H1 (cell line): Measurements from ENCODE around the gene MYLK4. TPM values are rescaled to one million over a fixed set of nuclear protein-coding genes. Genes with fewer than 3 reads are reported as not detected.
"Not testable (repeated sequence)": the region's sequence is repeated elsewhere in the genome, so short reads cannot be mapped to it uniquely, and the experiment has no call there.

Experiments
- CTCF ChIA-PET: fragments of 300-600 bp; sonication (Branson Sonifier 250); formaldehyde crosslinking; loops from one replicate; lab custom pipeline; 2021; ENCODE audit not compliant: partially characterized antibody; lab: Charles Lee
- POLR2A ChIA-PET: fragments of 300-600 bp; sonication (Branson Sonifier 250); formaldehyde crosslinking; loops from one replicate; lab custom pipeline; 2021; ENCODE audit warnings: inconsistent platforms; ENCODE audit not compliant: partially characterized antibody; lab: Charles Lee
- DNase-seq, 2 experiments: peaks; one replicate each; pipeline versions ENCODE4 v3.0.0 to v3.0.0-alpha.2; 2010 to 2022; ENCODE audit warnings: low spot score in 2 of 2, low read depth in 1 of 2, mixed read lengths in 1 of 2
- FAIRE-seq: peaks from 2 replicates; lab custom pipeline; 2011; peaks lifted over from hg19 to GRCh38; lab: Jason Lieb, UNC
- H2AFZ ChIP-seq: 2 replicates; pipeline ENCODE4 v1.8.1; 2012; ENCODE audit warnings: low read length, inconsistent platforms
- H2AK5ac ChIP-seq: 2 replicates; pipeline ENCODE4 v1.6.1; 2013; ENCODE audit warnings: low read depth, low read length
- H2BK120ac ChIP-seq: replicated peaks from 2 replicates; pipeline ENCODE3; 2013; ENCODE audit warnings: low read depth, low read length, inconsistent platforms
- H2BK12ac ChIP-seq: 2 replicates; pipeline ENCODE4 v1.6.1; 2013; ENCODE audit warnings: low read depth, low read length
- H2BK15ac ChIP-seq: 2 replicates; pipeline ENCODE4 v1.6.1; 2013; ENCODE audit warnings: low read length
- H2BK20ac ChIP-seq: 2 replicates; pipeline ENCODE4 v1.6.1; 2013; ENCODE audit warnings: low read length
- H2BK5ac ChIP-seq: 2 replicates; pipeline ENCODE4 v1.6.1; 2013; ENCODE audit warnings: low read depth, low read length
- H3K14ac ChIP-seq: 2 replicates; pipeline ENCODE4 v1.6.1; 2013; ENCODE audit warnings: inconsistent platforms; ENCODE audit not compliant: insufficient read length
- H3K18ac ChIP-seq: 2 replicates; pipeline ENCODE4 v1.6.1; 2013; ENCODE audit warnings: low read length; ENCODE audit errors: extremely low read depth
- H3K23ac ChIP-seq: 2 replicates; pipeline ENCODE4 v1.6.1; 2013; ENCODE audit warnings: inconsistent platforms; ENCODE audit not compliant: insufficient read length
- H3K23me2 ChIP-seq: 2 replicates; pipeline ENCODE4 v1.6.1; 2013; ENCODE audit warnings: low read depth, low read length
- H3K27ac ChIP-seq: 2 replicates; pipeline ENCODE4 v1.6.1; 2011; ENCODE audit warnings: low read depth, low read length, inconsistent platforms
- H3K27me3 ChIP-seq, 4 experiments: replicated peaks in 1 of 4; 1 replicate in 1 of 4; 2 replicates in 3 of 4; pipeline versions ENCODE4 v1.6.1 to v1.8.1; 2011 to 2013; ENCODE audit warnings: low read length in 3 of 4, mild to moderate bottlenecking in 3 of 4, inconsistent platforms in 2 of 4, mixed read lengths in 2 of 4, moderate library complexity in 1 of 4; ENCODE audit not compliant: control insufficient read depth in 3 of 4, insufficient read depth in 3 of 4; ENCODE audit errors: extremely low read depth in 1 of 4
- H3K36me3 ChIP-seq, 4 experiments: 2 replicates each; pipeline versions ENCODE4 v1.6.1 to v1.8.1; 2011 to 2013; ENCODE audit warnings: mild to moderate bottlenecking in 4 of 4, low read length in 3 of 4, moderate library complexity in 2 of 4, control low read depth in 1 of 4, inconsistent platforms in 1 of 4; ENCODE audit not compliant: insufficient read depth in 4 of 4, control insufficient read depth in 2 of 4
- H3K4ac ChIP-seq: replicated peaks from 2 replicates; pipeline ENCODE3; 2013; ENCODE audit warnings: low read length, low read depth, mixed read lengths, inconsistent platforms; ENCODE audit not compliant: insufficient read length
- H3K4me1 ChIP-seq, 4 experiments: replicated peaks in 1 of 4; 1 replicate in 1 of 4; 2 replicates in 3 of 4; pipeline versions ENCODE4 v1.6.1 to v1.8.1; 2011 to 2013; ENCODE audit warnings: low read length in 3 of 4, inconsistent platforms in 2 of 4, mixed read lengths in 1 of 4; ENCODE audit not compliant: insufficient read depth in 4 of 4, control insufficient read depth in 3 of 4
- H3K4me2 ChIP-seq, 2 experiments: 2 replicates each; pipeline versions ENCODE4 v1.6.1 to v1.8.1; 2011 to 2013; ENCODE audit warnings: low read depth in 2 of 2, low read length in 2 of 2, control low read depth in 1 of 2, inconsistent platforms in 1 of 2, mild to moderate bottlenecking in 1 of 2; ENCODE audit not compliant: insufficient read depth in 1 of 2
- H3K4me3 ChIP-seq, 4 experiments: fragments of 200-600, 300-600 bp in 1 of 4; sonication (generic), shearing (Covaris generic), sonication (Bioruptor Twin) in 1 of 4; 2 replicates each; pipeline versions ENCODE4 v1.5.1 to v1.8.1; 2011 to 2016; ENCODE audit warnings: low read length in 4 of 4, low read depth in 3 of 4, control low read depth in 2 of 4, inconsistent platforms in 2 of 4, mild to moderate bottlenecking in 2 of 4, mixed read lengths in 1 of 4, moderate library complexity in 1 of 4; ENCODE audit not compliant: insufficient read depth in 2 of 4; ENCODE audit errors: extremely low read depth in 1 of 4
- H3K56ac ChIP-seq: replicated peaks from 2 replicates; pipeline ENCODE3; 2013; ENCODE audit warnings: low read depth, mild to moderate bottlenecking, mixed read lengths, low read length, inconsistent platforms; ENCODE audit not compliant: insufficient read length
- H3K79me1 ChIP-seq: 2 replicates; pipeline ENCODE4 v1.6.1; 2013; ENCODE audit warnings: low read depth, low read length, control low read depth
- H3K79me2 ChIP-seq, 2 experiments: 2 replicates each; pipeline versions ENCODE4 v1.6.1 to v1.8.1; 2012 to 2013; ENCODE audit warnings: low read length in 2 of 2, mild to moderate bottlenecking in 2 of 2, inconsistent platforms in 1 of 2; ENCODE audit not compliant: insufficient read depth in 2 of 2, control insufficient read depth in 1 of 2
- H3K9ac ChIP-seq, 4 experiments: replicated peaks in 1 of 4; 1 replicate in 1 of 4; 2 replicates in 3 of 4; pipeline versions ENCODE4 v1.6.1 to v1.8.1; 2011 to 2013; ENCODE audit warnings: low read depth in 3 of 4, low read length in 3 of 4, control low read depth in 2 of 4, mild to moderate bottlenecking in 2 of 4, moderate library complexity in 2 of 4, inconsistent platforms in 1 of 4; ENCODE audit errors: extremely low read depth in 1 of 4
- H3K9me3 ChIP-seq, 2 experiments: 2 replicates each; pipeline versions ENCODE4 v1.6.1 to v1.8.1; 2012 to 2013; ENCODE audit warnings: mild to moderate bottlenecking in 2 of 2, moderate library complexity in 2 of 2, control low read depth in 1 of 2, inconsistent platforms in 1 of 2, low read depth in 1 of 2, low read length in 1 of 2, mixed read lengths in 1 of 2; ENCODE audit not compliant: insufficient read depth in 2 of 2
- H4K20me1 ChIP-seq, 2 experiments: replicated peaks in 1 of 2; 2 replicates each; pipeline versions ENCODE3 to v1.8.1; 2011 to 2013; ENCODE audit warnings: inconsistent platforms in 2 of 2, low read length in 2 of 2, mild to moderate bottlenecking in 1 of 2; ENCODE audit not compliant: insufficient read depth in 2 of 2, control insufficient read depth in 1 of 2
- H4K5ac ChIP-seq: 2 replicates; pipeline ENCODE4 v1.6.1; 2013; ENCODE audit warnings: low read length, low read depth, mixed read lengths, inconsistent platforms; ENCODE audit not compliant: insufficient read length
- H4K8ac ChIP-seq: 2 replicates; pipeline ENCODE4 v1.8.0; 2013; ENCODE audit warnings: mild to moderate bottlenecking, moderate library complexity, low read length, inconsistent platforms; ENCODE audit not compliant: insufficient read depth; ENCODE audit errors: extremely low read depth
- H4K91ac ChIP-seq: replicated peaks from 2 replicates; pipeline ENCODE3; 2013; ENCODE audit warnings: low read length, mixed read lengths, inconsistent platforms; ENCODE audit not compliant: insufficient read length
- WGBS, 2 experiments: shearing (Covaris generic) in 1 of 2; methylation state at CpG; one replicate each; pipeline versions ENCODE4 v1.1.6 to v1.1.7; 2013 to 2015; ENCODE audit warnings: low lambda C conversion rate in 2 of 2, mixed read lengths in 2 of 2, inconsistent platforms in 1 of 2, low coverage in 1 of 2, missing lambda C conversion rate in 1 of 2; ENCODE audit not compliant: insufficient replicate concordance in 2 of 2, insufficient coverage in 1 of 2, insufficient read length in 1 of 2; ENCODE audit errors: extremely low coverage in 1 of 2, missing lambda C conversion rate in 1 of 2; 5-methylcytosine and 5-hydroxymethylcytosine counted together
- polyA plus RNA-seq, 7 experiments: library from polyadenylated mRNA; depleted of rRNA in 3 of 7; stranded (reverse) in 5 of 7; unstranded in 2 of 7; fragments of >200 nt in 5 of 7; fragments of 200-250 nt in 2 of 7; gene quantifications; 1 replicate in 5 of 7; 2 replicates in 1 of 7; 4 replicates in 1 of 7; pipeline versions ENCODE4 v1.2.1 to v1.2.3, GENCODE V29; 2011 to 2013; ENCODE audit warnings: missing spikeins in 2 of 7, mixed read lengths in 2 of 7
- total RNA-seq: library from RNA; stranded (reverse); fragmentation: NEBNext Ultra II Directional; extraction: Animal tissue kit (Norgen Biotek cat#: 25700); gene quantifications from 2 replicates; pipeline ENCODE4 v1.2.1, GENCODE V29; 2021

MYLK4 gene
- total and polyA plus RNA-seq, 2 of the 8 experiments (the other 6 are each of a cell fraction or from before 2014, with no cell fraction given): 0.11 to 0.17 TPM

GRCh38 chr6:2762868-2763267 lies 12.1 kb upstream of the MYLK4 start:
- H3K56ac ChIP-seq, H4K8ac ChIP-seq, H3K4me3 ChIP-seq, H2BK12ac ChIP-seq, H3K4me2 ChIP-seq, DNase-seq, H3K36me3 ChIP-seq, H3K27ac ChIP-seq, H2BK5ac ChIP-seq, H3K27me3 ChIP-seq, H2BK120ac ChIP-seq, H3K23ac ChIP-seq, H2BK20ac ChIP-seq, H3K14ac ChIP-seq, H3K18ac ChIP-seq, H4K91ac ChIP-seq, H3K9ac ChIP-seq, H3K9me3 ChIP-seq, H2AK5ac ChIP-seq, H3K79me1 ChIP-seq, H3K4ac ChIP-seq, H2BK15ac ChIP-seq, H3K4me1 ChIP-seq, H4K5ac ChIP-seq, H2AFZ ChIP-seq, FAIRE-seq: not testable (repeated sequence)
- 91% methylated on average over 4 of the region's 4 CpGs; no CpG with 5 or more reads in 1 of the 2 experiments for WGBS, 2 experiments
- H3K23me2 ChIP-seq: peaks cover 11% of the 10 kb centered on the region
- peaks cover 13 to 18% of the 10 kb centered on the region in 2 experiments for H3K79me2 ChIP-seq
- ChIA-PET POLR2A (interaction anchor here (1.1 kb wide), 1 partner anchor 9 kb away, joined by 3 read pairs; no protein-coding TSS in a partner anchor), CTCF (interaction anchor here (0.8 to 9.0 kb wide), 7 partner anchors 11 to 213 kb away, joined by 3 to 163 read pairs (median 4); partner anchors contain the start of genes MYLK4 and SERPINB1)
- peaks cover 10 to 11% of the 10 kb centered on the region in 2 experiments for H4K20me1 ChIP-seq
